Heart left ventricle (tissue), 16 donors: Measurements from ENCODE around the gene ASB2. TPM values are rescaled to one million over a fixed set of nuclear protein-coding genes. Genes with fewer than 3 reads are reported as not detected.

Experiments used
- ATAC-seq, 4 donors: fragments of 200-7000 bp; cut with Tn5 transposase; one replicate each; pipeline ENCODE4 v1.9.1; 2020 to 2022; ENCODE audit warnings: moderate library complexity in 4 of 4, mild to moderate bottlenecking in 3 of 4, moderate number of reproducible peaks in 1 of 4
- DNase-seq, 5 donors: peaks; one replicate each; pipeline ENCODE4 v3.0.0-alpha.2; 2020
- H3K27ac ChIP-seq, 12 donors: fragments of 200-600 bp; sonication (generic) in 4 of 12; one replicate each; pipeline versions ENCODE4 v1.5.0 to v1.8.0; 2016 to 2022; ENCODE audit warnings: mild to moderate bottlenecking in 2 of 12
- H3K27me3 ChIP-seq, 9 donors: fragments of 200-600 bp; sonication (generic) in 2 of 9; one replicate each; pipeline versions ENCODE4 v1.5.1 to v1.8.0; 2016 to 2022; ENCODE audit warnings: mild to moderate bottlenecking in 3 of 9
- H3K36me3 ChIP-seq, 9 donors: fragments of 200-600 bp; sonication (generic) in 2 of 9; one replicate each; pipeline versions ENCODE4 v1.5.0 to v1.8.0; 2018 to 2022; ENCODE audit warnings: mild to moderate bottlenecking in 2 of 9
- H3K4me1 ChIP-seq, 12 donors: fragments of 200-600 bp; sonication (generic) in 4 of 12; one replicate each; pipeline versions ENCODE4 v1.5.0 to v1.8.0; 2016 to 2022; ENCODE audit warnings: mild to moderate bottlenecking in 3 of 12
- H3K4me3 ChIP-seq, 12 donors: fragments of 200-600 bp; sonication (generic) in 4 of 12; one replicate each; pipeline versions ENCODE4 v1.5.0 to v1.8.0; 2017 to 2022; ENCODE audit warnings: mild to moderate bottlenecking in 9 of 12, moderate library complexity in 4 of 12
- H3K9me3 ChIP-seq, 12 donors: fragments of 200-600 bp; sonication (generic) in 4 of 12; one replicate each; pipeline versions ENCODE4 v1.5.0 to v1.8.0; 2016 to 2022; ENCODE audit warnings: mild to moderate bottlenecking in 1 of 12
- POLR2A ChIP-seq, 2 donors: fragments of 450-650 bp; IDR thresholded peaks; one replicate each; pipeline ENCODE4 v1.6.1; 2017; ENCODE audit warnings: antibody characterized with exemption in 2 of 2, mild to moderate bottlenecking in 2 of 2, moderate library complexity in 2 of 2
- WGBS, 4 donors: extraction: QIAGEN DNeasy Blood & Tissue Kit in 2 of 4; methylation state at CpG; one replicate each; pipeline versions ENCODE4 v1.1.5 to v1.1.7; 2013 to 2018; 5-methylcytosine and 5-hydroxymethylcytosine counted together
- intact Hi-C, 10 donors: fragments of 100-400 bp; cut with DNase I; formaldehyde crosslinking; loops; one replicate each; pipeline versions ENCODE4 v1.11.1 to v1.14.2; 2022
- polyA plus RNA-seq, 2 donors: library from polyadenylated mRNA; stranded (reverse); fragments of 200-250 nt; gene quantifications; one replicate each; pipeline ENCODE4 v1.2.3, GENCODE V29; 2013
- total RNA-seq, 9 donors: library from RNA; depleted of rRNA in 2 of 9; stranded (reverse); fragments of >200 nt in 2 of 9; fragmentation: NEBNext Ultra II Directional in 3 of 9; extraction: Animal tissue kit (Norgen Biotek cat#: 25700) in 3 of 9; gene quantifications; one replicate each; pipeline versions ENCODE4 v1.1.0 to v1.2.4, GENCODE V29; 2016 to 2023
- TF ChIP-seq, protein P1 (sequence below), 12 donors: fragments of 200-600 bp; sonication (generic) in 4 of 12; IDR thresholded peaks; one replicate each; pipeline versions ENCODE4 v1.5.0 to v1.8.0; 2018 to 2022; ENCODE audit warnings: antibody characterized with exemption in 12 of 12, mild to moderate bottlenecking in 5 of 12
- donor health status: ischemic (EF 13 %, LVEDD 7.1; RV severe dilation, severe dysfunction).
- donor health status: healthy with polysubstance abuse.
- donor health status: DM: no; HTN: yes; CAD: no.
- donor health status: DM: no; HTN: no; CAD: no.
- donor health status: ischemic (EF 25% LVEDD 6.9; RV normal size, moderate dysfunction).
- donor health status: ischemic (EF 25% LVEDD 5.7; RV mildly dilated, moderate dysfunction).
- donor health status: healthy.
- donor health status: DM: yes; HTN: yes; CAD: no.
- donor health status: ischemic (EF 35%, LVEDD 5.7; RV mildly dilated, moderate dysfunction).
- donor health status: nonischemic (EF 11% LVEDD 7.7; RV severe dilation, severe dysfunction).
- donor health status: DM: yes; HTN: yes; CAD: no.
- donor health status: PGD.
- donor health status: ischemic (EF 29% LVEDD 5.4; RV normal size, mild dysfunction).
- donor health status: nonischemic (EF 23%, LVEDD 6.1; RV moderate dilation, normal function).

Gene ASB2
- total and polyA plus RNA-seq, 11 donors, result 22.4 to 411 (median 166) TPM

- peak in 1 of 5 donors; percentile 16 for DNase-seq
- H3K27me3 ChIP-seq, result no peaks in the 10 kb centered on the region
- intact Hi-C loops, result loop anchor here in 2 of 10 donors (5.0 to 10.0 kb wide), 2 partner anchors 43 to 180 kb away; partner anchors contain the start of gene CCDC197 (in 1 of the 2)
- peaks cover 0 to 59% (median 40%) of the 10 kb centered on the region in 9 donors for H3K36me3 ChIP-seq
- 53 to 82% (median 57%) methylated on average over 1 to 4 of the region's 4 CpGs for WGBS, 4 donors
- ATAC-seq, result no peak
- H3K9me3 ChIP-seq, result no peaks in the 10 kb centered on the region
- H3K4me1 ChIP-seq, result peaks cover 3 to 83% (median 42%) of the 10 kb centered on the region in 12 donors
- TF ChIP-seq, protein P1, sequence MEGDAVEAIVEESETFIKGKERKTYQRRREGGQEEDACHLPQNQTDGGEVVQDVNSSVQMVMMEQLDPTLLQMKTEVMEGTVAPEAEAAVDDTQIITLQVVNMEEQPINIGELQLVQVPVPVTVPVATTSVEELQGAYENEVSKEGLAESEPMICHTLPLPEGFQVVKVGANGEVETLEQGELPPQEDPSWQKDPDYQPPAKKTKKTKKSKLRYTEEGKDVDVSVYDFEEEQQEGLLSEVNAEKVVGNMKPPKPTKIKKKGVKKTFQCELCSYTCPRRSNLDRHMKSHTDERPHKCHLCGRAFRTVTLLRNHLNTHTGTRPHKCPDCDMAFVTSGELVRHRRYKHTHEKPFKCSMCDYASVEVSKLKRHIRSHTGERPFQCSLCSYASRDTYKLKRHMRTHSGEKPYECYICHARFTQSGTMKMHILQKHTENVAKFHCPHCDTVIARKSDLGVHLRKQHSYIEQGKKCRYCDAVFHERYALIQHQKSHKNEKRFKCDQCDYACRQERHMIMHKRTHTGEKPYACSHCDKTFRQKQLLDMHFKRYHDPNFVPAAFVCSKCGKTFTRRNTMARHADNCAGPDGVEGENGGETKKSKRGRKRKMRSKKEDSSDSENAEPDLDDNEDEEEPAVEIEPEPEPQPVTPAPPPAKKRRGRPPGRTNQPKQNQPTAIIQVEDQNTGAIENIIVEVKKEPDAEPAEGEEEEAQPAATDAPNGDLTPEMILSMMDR (IDR thresholded peaks at IDR 0.05), result no peak
- no peak for TF ChIP-seq POLR2A (IDR thresholded peaks at IDR 0.05)
- H3K4me3 ChIP-seq, result peak overlapping the region in 1 of 12 donors; percentile 49
- H3K27ac ChIP-seq, result peak overlapping the region in 10 of 12 donors; percentile 14 to 90 (median 77)
These were observed 21.9 kb downstream of the ASB2 start for GRCh38 chr14:93954516-93954830.

- peaks cover 3 to 78% (median 39%) of the 10 kb centered on the region in 12 donors for H3K4me1 ChIP-seq
- H3K36me3 ChIP-seq, result peaks cover 0 to 63% (median 42%) of the 10 kb centered on the region in 9 donors
- no peak for TF ChIP-seq POLR2A (IDR thresholded peaks at IDR 0.05)
- TF ChIP-seq, protein P1 (IDR thresholded peaks at IDR 0.05), result no peak
These were observed 22.4 kb downstream of the ASB2 start for GRCh38 chr14:93953739-93954515.

DNA sequence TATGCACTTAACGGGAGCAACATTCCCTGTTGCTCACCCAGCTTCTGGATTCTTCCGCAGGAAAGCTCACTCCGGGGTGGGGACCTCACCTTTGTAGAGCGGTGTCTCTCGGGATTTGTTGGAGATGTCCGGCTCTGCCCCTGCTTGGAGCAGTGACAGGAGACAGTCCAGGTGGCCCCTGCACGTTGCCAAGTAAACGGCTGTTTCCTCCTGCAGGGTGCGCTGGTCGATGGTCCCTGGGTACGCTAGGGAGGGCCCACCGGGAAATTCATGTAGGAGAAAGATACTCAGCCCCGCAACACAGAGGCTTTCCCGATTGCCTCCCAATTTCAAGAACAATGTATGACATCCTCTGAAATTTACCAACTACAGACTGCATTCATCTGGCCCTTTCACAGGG, 23.1 kb downstream of the ASB2 start:
- peak overlapping the region in 8 of 12 donors; percentile 14 to 90 (median 74) for H3K27ac ChIP-seq
- H3K4me3 ChIP-seq, result peak overlapping the region in 1 of 12 donors; percentile 49
- H3K36me3 ChIP-seq, result peaks cover 0 to 66% (median 44%) of the 10 kb centered on the region in 9 donors
- no peaks in the 10 kb centered on the region for H3K27me3 ChIP-seq
- no peaks in the 10 kb centered on the region for H3K9me3 ChIP-seq
- DNase-seq (no peak), ATAC-seq (peak in 2 of 4 donors; percentile 4 to 33)
- H3K4me1 ChIP-seq, result peaks cover 0 to 71% (median 36%) of the 10 kb centered on the region in 12 donors
- WGBS, 4 donors, result 27 to 43% (median 27%) methylated on average over 12 to 14 of the region's 14 CpGs
- TF ChIP-seq, protein P1 (IDR thresholded peaks at IDR 0.05), result peak in 6 of 12 donors; percentile 8 to 40 (median 18)
- TF ChIP-seq POLR2A (IDR thresholded peaks at IDR 0.05), result no peak
- intact Hi-C loops, result loop anchor here in 2 of 10 donors (5.0 to 10.0 kb wide), 2 partner anchors 44 to 182 kb away; partner anchors contain the start of gene CCDC197 (in 1 of the 2)

More at GRCh38 chr14:93953739-93954515, 22.4 kb downstream of the ASB2 start:
- DNase-seq, result no peak
- Histone ChIP-seq H3K27me3 (no peaks in the 10 kb centered on the region), H3K27ac (peak overlapping the region in 10 of 12 donors; percentile 14 to 90 (median 71)), H3K4me3 (peak overlapping the region in 1 of 12 donors; percentile 49), H3K9me3 (no peaks in the 10 kb centered on the region)
- WGBS, 4 donors, result 62 to 71% (median 69%) methylated on average over 15 to 18 of the region's 18 CpGs
- intact Hi-C loops, result loop anchor here in 2 of 10 donors (5.0 to 10.0 kb wide), 2 partner anchors 43 to 181 kb away; partner anchors contain the start of gene CCDC197 (in 1 of the 2)
- no peak for ATAC-seq

GRCh38 chr14:93952829-93953228, 23.5 kb downstream of the ASB2 start:
- Histone ChIP-seq H3K36me3 (peaks cover 0 to 70% (median 47%) of the 10 kb centered on the region in 9 donors), H3K4me3 (no peak overlapping the region), H3K27me3 (no peaks in the 10 kb centered on the region), H3K4me1 (peaks cover 0 to 67% (median 34%) of the 10 kb centered on the region in 12 donors), H3K9me3 (no peaks in the 10 kb centered on the region), H3K27ac (peak overlapping the region in 2 of 12 donors; percentile 65 to 84)
- TF ChIP-seq POLR2A (IDR thresholded peaks at IDR 0.05), result no peak
- TF ChIP-seq, protein P1 (IDR thresholded peaks at IDR 0.05), result no peak
- intact Hi-C loops, result loop anchor here in 2 of 10 donors (5.0 to 10.0 kb wide), 2 partner anchors 44 to 182 kb away; partner anchors contain the start of gene CCDC197 (in 1 of the 2)
- 65 to 74% (median 73%) methylated on average over 3 of the region's 3 CpGs for WGBS, 4 donors
- no peak for DNase-seq
- ATAC-seq, result no peak
